Measurements from ENCODE around the gene CPN2. TPM values are rescaled to one million over a fixed set of nuclear protein-coding genes. Genes with fewer than 3 reads are reported as not detected.

Gene CPN2
- total RNA-seq, 4 donors from 2014 or later = 0.14 TPM; not detected in 3

- Histone ChIP-seq H3K27ac (no peak overlapping the region), H3K4me1 (no peaks in the 10 kb centered on the region), H3K4me3 (no peak overlapping the region), H3K9me3 (no peaks in the 10 kb centered on the region), H3K36me3 (no peaks in the 10 kb centered on the region), H3K27me3 (no peaks in the 10 kb centered on the region)
- intact Hi-C loops (cut with DNase I; ENCODE audit: low total_unique reads) (no loop called here), in situ Hi-C loops (cut with MboI; ENCODE audit: low pct_ligation_motif_present in 1 of 4, low pct_unique_long_range_greater_than_20kb in 1 of 4, low sequenced_read_pairs in 3 of 4) (no loop called here)
- 29 to 63% methylated on average over 3 to 9 of the region's 9 CpGs for WGBS, 2 donors (ENCODE audit: low coverage in 1 of 2)
- no peak for DNase-seq
- TF ChIP-seq EP300 (IDR thresholded peaks at IDR 0.05; ENCODE audit: low read depth) (no peak), POLR2AphosphoS5 (IDR thresholded peaks at IDR 0.05) (no peak), POLR2A (IDR thresholded peaks at IDR 0.05) (no peak), CTCF (IDR thresholded peaks at IDR 0.05) (no peak)
Measured at GRCh38 chr3:194379651-194380050, 28.5 kb upstream of the CPN2 start.

- TF ChIP-seq POLR2AphosphoS5 (IDR thresholded peaks at IDR 0.05) = no peak
- in situ Hi-C loops (cut with MboI; ENCODE audit: low pct_ligation_motif_present in 1 of 4, low pct_unique_long_range_greater_than_20kb in 1 of 4, low sequenced_read_pairs in 3 of 4) = no loop called here
- no peak for DNase-seq
- Histone ChIP-seq H3K4me1 (no peaks in the 10 kb centered on the region), H3K9me3 (no peaks in the 10 kb centered on the region), H3K27ac (no peak overlapping the region), H3K36me3 (no peaks in the 10 kb centered on the region), H3K4me3 (no peak overlapping the region), H3K27me3 (no peaks in the 10 kb centered on the region)
- intact Hi-C loops (cut with DNase I; ENCODE audit: low total_unique reads) = no loop called here
- 72 to 74% methylated on average over 6 of the region's 6 CpGs for WGBS, 2 donors (ENCODE audit: low coverage in 1 of 2)
Measured at GRCh38 chr3:194379231-194379630, 28.1 kb upstream of the CPN2 start.

- H3K27me3 ChIP-seq = no peaks in the 10 kb centered on the region
- TF ChIP-seq POLR2A (IDR thresholded peaks at IDR 0.05) = no peak
- TF ChIP-seq CTCF (IDR thresholded peaks at IDR 0.05) = no peak
- TF ChIP-seq POLR2AphosphoS5 (IDR thresholded peaks at IDR 0.05) = no peak
- no peak for TF ChIP-seq EP300 (IDR thresholded peaks at IDR 0.05; ENCODE audit: low read depth)
- in situ Hi-C loops (cut with MboI; ENCODE audit: low pct_ligation_motif_present in 1 of 4, low pct_unique_long_range_greater_than_20kb in 1 of 4, low sequenced_read_pairs in 3 of 4) = no loop called here
- no peaks in the 10 kb centered on the region for H3K4me1 ChIP-seq
- no peak overlapping the region for H3K4me3 ChIP-seq
- H3K9me3 ChIP-seq = no peaks in the 10 kb centered on the region
- no peak for DNase-seq
- intact Hi-C loops (cut with DNase I; ENCODE audit: low total_unique reads) = no loop called here
- H3K36me3 ChIP-seq = no peaks in the 10 kb centered on the region
- no peak overlapping the region for H3K27ac ChIP-seq
- WGBS, 2 donors (ENCODE audit: low coverage in 1 of 2) = 86 to 91% methylated on average over 1 of the region's 1 CpG
Measured at GRCh38 chr3:194377708-194378107, 26.6 kb upstream of the CPN2 start.

DNA sequence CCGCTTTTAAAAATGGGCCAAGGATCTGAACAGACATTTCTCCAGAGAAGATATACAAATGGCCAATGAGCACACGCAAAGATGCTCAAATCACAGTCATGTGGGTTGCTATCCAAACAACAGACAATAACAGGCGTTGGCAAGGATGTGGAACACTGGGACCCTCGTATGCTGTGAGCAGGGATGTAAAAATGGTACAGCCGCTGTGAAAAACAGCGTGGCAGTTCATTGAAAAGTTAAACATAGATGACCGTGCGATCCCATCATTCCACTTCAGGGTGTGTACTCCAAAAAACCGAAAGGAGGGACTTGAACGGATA lies 25.1 kb upstream of the CPN2 start:
- in situ Hi-C loops (cut with MboI; ENCODE audit: low pct_ligation_motif_present in 1 of 4, low pct_unique_long_range_greater_than_20kb in 1 of 4, low sequenced_read_pairs in 3 of 4) (no loop called here), intact Hi-C loops (cut with DNase I; ENCODE audit: low total_unique reads) (no loop called here)
- no peak for DNase-seq
- Histone ChIP-seq H3K36me3 (no peaks in the 10 kb centered on the region), H3K4me3 (no peak overlapping the region), H3K4me1 (no peaks in the 10 kb centered on the region), H3K9me3 (no peaks in the 10 kb centered on the region), H3K27ac (no peak overlapping the region), H3K27me3 (no peaks in the 10 kb centered on the region)
- TF ChIP-seq CTCF (IDR thresholded peaks at IDR 0.05) = no peak
- no peak for TF ChIP-seq POLR2AphosphoS5 (IDR thresholded peaks at IDR 0.05)
- no peak for TF ChIP-seq EP300 (IDR thresholded peaks at IDR 0.05; ENCODE audit: low read depth)
- no peak for TF ChIP-seq POLR2A (IDR thresholded peaks at IDR 0.05)
- 75 to 89% methylated on average over 9 to 10 of the region's 10 CpGs for WGBS, 2 donors (ENCODE audit: low coverage in 1 of 2)

- no peak for DNase-seq
- in situ Hi-C loops (cut with MboI; ENCODE audit: low pct_ligation_motif_present in 1 of 4, low pct_unique_long_range_greater_than_20kb in 1 of 4, low sequenced_read_pairs in 3 of 4) = no loop called here
- intact Hi-C loops (cut with DNase I; ENCODE audit: low total_unique reads) = no loop called here
- WGBS, 2 donors (ENCODE audit: low coverage in 1 of 2) = 56 to 82% methylated on average over 7 to 15 of the region's 15 CpGs
- no peaks in the 10 kb centered on the region for H3K36me3 ChIP-seq
- no peak overlapping the region for H3K4me3 ChIP-seq
- H3K4me1 ChIP-seq = no peaks in the 10 kb centered on the region
- no peaks in the 10 kb centered on the region for H3K9me3 ChIP-seq
- H3K27ac ChIP-seq = no peak overlapping the region
- no peaks in the 10 kb centered on the region for H3K27me3 ChIP-seq
- no peak for TF ChIP-seq EP300 (IDR thresholded peaks at IDR 0.05; ENCODE audit: low read depth)
- TF ChIP-seq POLR2A (IDR thresholded peaks at IDR 0.05) = no peak
- TF ChIP-seq POLR2AphosphoS5 (IDR thresholded peaks at IDR 0.05) = no peak
- no peak for TF ChIP-seq CTCF (IDR thresholded peaks at IDR 0.05)
Measured at GRCh38 chr3:194375473-194376240, 24.5 kb upstream of the CPN2 start.

All from transverse colon (tissue), 4 donors.